Effector CD8-positive, alpha-beta T cell (primary cell): ENCODE data around the gene ZP2.
"Not testable (repeated sequence)": the region's sequence is repeated elsewhere in the genome, so short reads cannot be mapped to it uniquely, and the experiment has no call there.

Source experiments
- DNase-seq: peaks from one replicate; lab custom pipeline; 2025; lab: John Stamatoyannopoulos, UW

Gene ZP2

GRCh38 chr16:21172650-21173049 is 38.7 kb downstream of the ZP2 start:
- no peak for DNase-seq

- DNase-seq = not testable (repeated sequence)
Measured at GRCh38 chr16:21170116-21170515, 41.3 kb downstream of the ZP2 start.

GRCh38 chr16:21169249-21169981 is 42.0 kb downstream of the ZP2 start:
- no peak for DNase-seq

- no peak for DNase-seq
Measured at GRCh38 chr16:21167929-21168602, 43.3 kb downstream of the ZP2 start.

- DNase-seq = no peak
Measured at GRCh38 chr16:21167360-21167759, 44.0 kb downstream of the ZP2 start.

- DNase-seq = no peak
Measured at GRCh38 chr16:21166561-21166961, 44.8 kb downstream of the ZP2 start.

- DNase-seq = no peak
Measured at GRCh38 chr16:21164521-21165168, 46.7 kb downstream of the ZP2 start.

- no peak for DNase-seq
Measured at GRCh38 chr16:21163576-21163975, 47.8 kb downstream of the ZP2 start.

GRCh38 chr16:21162661-21163151 is 48.7 kb downstream of the ZP2 start:
- DNase-seq = no peak

- DNase-seq = no peak
Measured at GRCh38 chr16:21161211-21161610, 50.2 kb downstream of the ZP2 start.

- no peak for DNase-seq
Measured at GRCh38 chr16:21160276-21160675, 51.1 kb downstream of the ZP2 start.

- DNase-seq = no peak
Measured at GRCh38 chr16:21159281-21159951, 52.0 kb downstream of the ZP2 start.

- peak; percentile 54 for DNase-seq
Measured at GRCh38 chr16:21158208-21159110, 52.9 kb downstream of the ZP2 start, which contains the start of gene LDAF1. TSS of gene LDAF1 (plus strand) at chr16:21158674. CDS start at chr16:21161183, 2,509 bp downstream.

GRCh38 chr16:21157632-21158031 is 53.7 kb downstream of the ZP2 start:
- no peak for DNase-seq

GRCh38 chr16:21156767-21157467 is 54.5 kb downstream of the ZP2 start:
- DNase-seq = no peak

GRCh38 chr16:21156011-21156410 is 55.4 kb downstream of the ZP2 start:
- not testable (repeated sequence) for DNase-seq

- not testable (repeated sequence) for DNase-seq
Measured at GRCh38 chr16:21153124-21153729, 58.1 kb downstream of the ZP2 start.

- not testable (repeated sequence) for DNase-seq
Measured at GRCh38 chr16:21152160-21153030, 59.0 kb downstream of the ZP2 start.
